Kidney capillary endothelial cell (primary cell): ENCODE data around the gene ACTG2.
"Not testable (repeated sequence)": the region's sequence is repeated elsewhere in the genome, so short reads cannot be mapped to it uniquely, and the experiment has no call there.

Source experiments
- DNase-seq: peaks from one replicate; pipeline ENCODE4 v3.0.0-alpha.2; 2018; ENCODE audit warnings: low spot score

ACTG2 gene

GRCh38 chr2:73893764-73894474 lies 1.1 kb downstream of the ACTG2 start:
- no peak for DNase-seq

DNA sequence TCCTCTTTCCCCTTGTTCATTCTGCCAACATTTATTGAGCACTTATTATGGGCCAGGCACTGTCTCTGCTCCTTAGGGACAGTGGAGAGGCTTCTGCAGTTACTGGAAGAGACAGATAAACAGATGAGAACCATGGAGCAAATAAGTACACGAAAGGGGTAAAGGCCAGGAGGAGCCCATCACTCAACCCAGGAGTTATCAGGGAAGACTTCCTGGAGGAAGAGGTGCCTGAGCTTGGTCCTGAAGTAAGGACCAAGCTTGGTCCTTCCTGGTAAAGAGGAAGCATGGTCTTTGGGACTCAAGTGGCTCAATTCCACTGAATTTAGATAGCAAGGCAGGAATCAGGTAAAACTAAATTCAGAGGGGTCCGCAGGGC lies 1.7 kb downstream of the ACTG2 start:
- DNase-seq, result no peak

GRCh38 chr2:73894877-73895276 lies 2.1 kb downstream of the ACTG2 start:
- no peak for DNase-seq

GRCh38 chr2:73895473-73895872 lies 2.7 kb downstream of the ACTG2 start:
- DNase-seq, result no peak

- DNase-seq, result no peak
These were observed 3.8 kb downstream of the ACTG2 start for GRCh38 chr2:73896362-73897239.

DNA sequence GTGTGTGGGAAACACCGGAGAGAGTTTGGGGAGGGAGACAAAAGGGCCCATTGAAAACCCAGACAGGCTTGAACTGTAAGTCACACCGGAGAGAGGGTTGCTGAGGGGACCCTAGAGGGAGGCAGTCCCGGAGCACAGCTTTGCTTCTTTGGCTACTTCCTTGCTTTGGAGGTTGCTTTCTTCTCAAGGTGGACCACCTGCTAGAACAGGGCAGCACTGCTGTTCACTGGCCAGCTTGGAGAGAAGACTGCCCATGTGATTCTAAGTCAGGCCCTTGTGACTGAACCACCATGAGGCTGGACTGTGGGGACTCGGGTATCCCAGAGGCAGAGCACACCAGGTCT lies 4.4 kb downstream of the ACTG2 start:
- DNase-seq, result no peak

GRCh38 chr2:73897934-73898333 lies 5.1 kb downstream of the ACTG2 start:
- DNase-seq, result no peak

- DNase-seq, result no peak
These were observed 7.1 kb downstream of the ACTG2 start for GRCh38 chr2:73899801-73900336.

DNA sequence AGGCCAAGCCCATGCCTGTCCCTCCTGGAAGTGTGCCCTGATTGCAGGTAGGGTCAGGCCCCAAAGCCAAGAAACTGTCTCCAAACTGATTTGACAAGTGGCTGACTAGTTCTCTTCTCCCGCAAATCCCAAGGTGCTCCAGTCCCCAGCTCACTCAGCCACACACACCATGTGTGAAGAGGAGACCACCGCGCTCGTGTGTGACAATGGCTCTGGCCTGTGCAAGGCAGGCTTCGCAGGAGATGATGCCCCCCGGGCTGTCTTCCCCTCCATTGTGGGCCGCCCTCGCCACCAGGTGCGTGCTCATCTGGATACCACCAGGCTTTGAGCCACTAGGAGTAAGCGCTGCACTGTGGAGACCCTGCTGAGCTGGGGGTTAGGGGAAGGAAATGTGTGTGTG lies 8.3 kb downstream of the ACTG2 start:
- DNase-seq, result no peak

DNA sequence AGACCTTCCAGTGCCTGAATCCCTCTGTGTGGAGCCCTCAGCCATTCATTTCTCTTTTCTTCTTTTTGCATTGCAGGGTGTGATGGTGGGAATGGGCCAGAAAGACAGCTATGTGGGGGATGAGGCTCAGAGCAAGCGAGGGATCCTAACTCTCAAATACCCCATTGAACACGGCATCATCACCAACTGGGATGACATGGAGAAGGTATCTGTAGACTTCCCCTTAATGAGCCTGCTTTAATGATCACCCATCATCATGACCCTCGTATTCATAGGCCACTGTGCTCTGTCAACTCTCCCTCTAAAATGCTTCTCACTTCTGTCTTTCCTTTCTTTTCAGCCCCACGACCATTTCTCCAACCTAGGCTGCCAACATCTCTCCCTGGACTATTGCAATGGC lies 9.5 kb downstream of the ACTG2 start:
- DNase-seq, result no peak

- no peak for DNase-seq
These were observed 10.5 kb downstream of the ACTG2 start for GRCh38 chr2:73903313-73903712.

GRCh38 chr2:73903949-73904613 lies 11.3 kb downstream of the ACTG2 start:
- not testable (repeated sequence) for DNase-seq

DNA sequence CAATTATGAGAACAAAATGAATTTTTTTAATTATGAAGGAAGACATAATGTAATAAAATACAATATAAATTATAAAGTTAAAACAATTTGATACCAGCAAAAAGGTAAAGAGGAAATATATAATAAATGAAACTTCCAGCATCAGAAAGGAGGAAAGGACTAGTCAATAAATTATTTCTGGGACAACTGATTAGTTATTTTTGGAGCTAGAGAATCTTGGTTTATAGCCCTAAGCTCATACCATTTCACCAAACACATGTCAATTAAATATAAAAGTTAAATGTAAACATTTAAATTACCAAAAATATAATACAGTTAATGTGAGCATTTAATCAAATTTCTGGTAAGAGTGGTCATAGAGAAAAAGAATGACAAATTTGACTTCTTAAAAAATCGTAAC lies 12.1 kb downstream of the ACTG2 start:
- DNase-seq, result no peak

- no peak for DNase-seq
These were observed 14.2 kb downstream of the ACTG2 start for GRCh38 chr2:73906847-73907505.

DNA sequence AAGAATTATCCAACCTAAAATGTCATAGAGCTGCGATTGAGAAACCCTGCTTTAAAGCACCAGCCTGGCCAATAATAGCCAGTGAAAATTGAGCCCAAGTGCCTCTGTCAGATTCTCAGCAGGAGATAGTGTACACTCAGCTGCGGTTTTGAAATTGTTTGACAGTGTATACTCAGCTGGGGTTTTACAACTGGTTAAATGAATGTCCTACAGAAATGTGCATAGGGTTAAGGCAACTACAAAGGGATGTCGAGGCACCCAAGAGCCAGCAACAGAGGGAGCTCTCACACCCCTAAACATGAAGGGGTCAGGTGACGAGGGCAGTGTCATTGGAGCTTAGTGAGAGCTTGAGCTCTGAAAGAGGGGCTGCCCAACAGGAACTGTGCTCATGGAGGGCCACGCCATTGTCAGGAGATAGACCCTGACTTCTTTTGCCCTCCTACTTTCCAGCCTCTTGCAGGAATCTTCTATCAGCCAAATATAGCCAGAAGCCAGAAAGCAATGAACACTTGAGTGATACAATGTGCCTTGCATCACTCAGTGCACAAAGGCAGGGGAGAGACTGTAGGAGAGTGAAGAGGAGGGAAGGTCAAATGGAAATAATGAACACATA lies 15.1 kb downstream of the ACTG2 start:
- no peak for DNase-seq

DNA sequence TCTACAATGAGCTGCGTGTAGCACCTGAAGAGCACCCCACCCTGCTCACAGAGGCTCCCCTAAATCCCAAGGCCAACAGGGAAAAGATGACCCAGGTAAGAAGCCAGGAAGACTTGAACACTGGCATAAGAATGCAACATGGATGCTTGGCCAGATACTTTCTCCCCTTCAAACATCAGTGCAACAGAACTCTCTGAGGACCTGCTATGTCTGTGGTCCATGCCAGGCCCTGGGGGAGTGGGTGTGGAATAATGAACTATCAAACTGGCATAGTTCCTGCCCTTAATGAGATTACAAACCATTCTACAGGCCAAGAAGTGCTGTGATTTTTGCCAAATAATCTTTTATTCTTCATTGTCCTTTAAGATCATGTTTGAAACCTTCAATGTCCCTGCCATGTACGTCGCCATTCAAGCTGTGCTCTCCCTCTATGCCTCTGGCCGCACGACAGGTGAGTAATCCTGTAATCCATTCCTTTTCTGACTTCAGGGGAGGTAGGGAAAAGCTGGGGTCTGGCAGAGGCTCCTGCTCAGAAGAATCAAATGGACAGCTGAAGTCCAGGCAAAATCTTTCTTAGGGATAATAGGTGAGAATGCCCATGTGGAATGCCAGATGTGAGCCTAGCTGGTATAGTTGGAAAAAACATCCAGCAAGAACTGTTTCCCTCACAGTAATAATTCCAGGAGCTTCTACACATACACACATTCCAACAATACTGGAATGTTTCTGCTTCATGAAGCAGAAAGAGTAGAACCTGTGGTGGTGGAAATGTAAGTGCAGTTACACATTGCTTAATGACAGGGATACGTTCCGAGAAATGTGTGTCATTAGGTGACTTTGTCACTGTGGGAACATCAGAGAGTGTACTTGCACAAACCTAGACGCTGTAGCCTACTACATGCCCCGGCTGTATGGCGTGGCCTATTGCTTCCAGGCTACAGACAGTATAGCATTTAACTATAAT lies 16.2 kb downstream of the ACTG2 start:
- no peak for DNase-seq

DNA sequence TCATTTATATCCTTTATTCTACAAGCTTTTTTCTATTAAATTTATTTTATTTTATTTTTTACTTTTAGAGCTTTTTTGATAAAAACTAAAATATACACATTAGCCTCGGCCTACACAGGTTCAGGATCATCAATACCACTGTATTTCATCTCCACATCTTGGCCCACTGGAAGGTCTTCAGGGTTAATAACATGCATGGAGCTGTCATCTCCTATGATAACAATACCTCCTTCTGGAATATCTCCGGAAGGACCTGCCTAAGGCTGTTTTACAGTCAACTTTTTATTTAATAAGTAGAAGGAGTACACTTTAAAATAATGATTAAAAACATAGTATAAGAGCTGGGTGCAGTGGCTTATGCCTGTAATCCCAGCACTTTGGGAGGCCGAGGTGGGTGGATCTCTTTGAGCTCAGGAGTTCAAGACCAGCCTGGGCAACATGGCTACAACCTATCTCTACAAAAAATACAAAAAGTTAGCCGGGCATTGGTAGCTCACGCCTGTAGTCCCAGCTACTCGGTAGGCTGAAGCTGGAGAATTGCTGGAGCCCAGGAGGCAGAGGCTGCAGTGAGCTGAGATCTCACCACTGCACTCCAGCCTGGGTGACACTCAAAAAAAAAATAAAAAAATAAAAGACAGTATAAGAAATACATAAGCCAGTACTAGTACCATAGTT lies 18.2 kb downstream of the ACTG2 start:
- DNase-seq, result no peak

DNA sequence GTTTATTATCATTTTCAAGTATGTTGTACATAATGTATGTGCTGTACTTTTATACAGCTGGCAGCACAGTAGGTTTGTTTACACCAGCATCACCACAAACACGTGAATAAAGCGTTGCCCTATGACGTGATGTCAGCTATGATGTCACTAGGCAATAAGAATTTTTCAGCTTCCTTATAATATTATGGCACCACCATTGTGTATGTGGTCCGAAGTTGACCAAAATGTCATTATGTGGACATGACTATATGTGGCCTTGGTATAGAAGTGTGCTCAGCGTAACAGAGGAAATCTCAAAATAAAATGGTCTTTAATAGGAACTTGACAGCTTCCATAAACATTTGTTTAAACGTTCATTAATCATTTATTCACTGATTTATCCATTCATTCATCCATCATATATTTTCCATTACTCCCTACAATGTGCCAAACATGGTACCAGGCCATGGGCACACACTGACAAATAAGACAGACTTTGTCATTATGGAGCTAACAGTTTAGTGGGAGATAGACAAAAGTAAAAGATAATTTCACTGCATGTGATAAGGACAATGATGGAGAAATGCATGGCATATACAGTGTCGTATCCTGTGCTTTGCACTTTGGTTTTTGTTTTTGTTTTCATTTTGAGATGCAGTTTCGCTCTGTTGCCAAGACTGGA lies 18.9 kb downstream of the ACTG2 start:
- DNase-seq, result no peak

GRCh38 chr2:73913414-73914054 lies 20.7 kb downstream of the ACTG2 start:
- DNase-seq, result no peak
